Activated naive CD8-positive, alpha-beta T cell (primary cell): ENCODE results near the gene TMEM107.

Experiments used
- H3K27ac Mint-ChIP-seq: one replicate; pipeline ENCODE4 v1.8.0; 2021; ENCODE audit warnings: mixed read lengths
- H3K27me3 Mint-ChIP-seq: one replicate; pipeline ENCODE4 v1.8.0; 2021; ENCODE audit warnings: mixed read lengths
- H3K36me3 Mint-ChIP-seq: one replicate; pipeline ENCODE4 v1.8.0; 2021; ENCODE audit warnings: mixed read lengths
- H3K4me1 Mint-ChIP-seq: one replicate; pipeline ENCODE4 v1.8.0; 2021; ENCODE audit warnings: low read depth, mixed read lengths
- H3K4me3 Mint-ChIP-seq: one replicate; pipeline ENCODE4 v1.8.0; 2021; ENCODE audit warnings: mild to moderate bottlenecking, mixed read lengths
- H3K9me3 Mint-ChIP-seq: one replicate; pipeline ENCODE4 v1.8.0; 2021; ENCODE audit warnings: low read depth, mixed read lengths

TMEM107 gene

DNA sequence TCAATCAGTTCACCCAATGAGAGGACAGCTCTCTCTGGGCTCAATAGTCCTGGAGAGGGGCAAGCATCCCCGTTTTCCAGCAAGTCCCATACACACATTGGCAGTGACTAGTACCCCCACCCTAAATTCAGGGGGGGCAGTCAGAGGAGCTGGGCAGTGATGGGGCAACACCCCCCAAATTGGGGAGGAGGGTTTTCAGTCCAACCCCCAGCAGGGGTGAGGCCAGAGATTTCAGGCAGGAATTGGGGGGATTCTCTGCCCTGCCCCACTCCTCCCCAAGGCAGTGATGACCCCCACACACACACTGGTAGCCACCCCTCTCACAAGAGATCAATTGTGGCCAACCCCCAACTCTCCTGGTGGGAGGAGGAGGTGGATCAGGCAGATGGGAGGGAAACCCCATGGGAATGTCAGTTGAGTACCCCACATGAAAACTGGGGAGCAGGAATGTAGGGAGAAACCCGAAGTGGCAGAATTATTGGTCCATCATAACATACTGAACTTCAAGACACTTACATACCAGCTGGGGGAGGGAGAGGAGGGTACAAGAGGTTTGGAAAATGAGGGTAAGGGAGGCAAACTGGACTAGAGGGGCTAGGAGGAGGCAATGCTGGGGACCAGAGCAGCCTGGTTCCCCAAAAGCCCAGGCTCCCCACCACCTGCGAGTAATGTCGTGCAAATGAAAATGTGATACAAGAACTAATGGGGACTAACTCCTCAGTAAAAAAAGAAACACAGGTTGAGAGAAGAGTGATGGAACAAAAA, 16.5 kb downstream of the TMEM107 start:
- Mint-ChIP-seq H3K9me3 (no peaks in the 10 kb centered on the region), H3K4me1 (peaks cover 49% of the 10 kb centered on the region), H3K27me3 (no peaks in the 10 kb centered on the region), H3K36me3 (peaks cover 2% of the 10 kb centered on the region), H3K27ac (peak overlapping the region; percentile 80), H3K4me3 (peak overlapping the region; percentile 60)

DNA sequence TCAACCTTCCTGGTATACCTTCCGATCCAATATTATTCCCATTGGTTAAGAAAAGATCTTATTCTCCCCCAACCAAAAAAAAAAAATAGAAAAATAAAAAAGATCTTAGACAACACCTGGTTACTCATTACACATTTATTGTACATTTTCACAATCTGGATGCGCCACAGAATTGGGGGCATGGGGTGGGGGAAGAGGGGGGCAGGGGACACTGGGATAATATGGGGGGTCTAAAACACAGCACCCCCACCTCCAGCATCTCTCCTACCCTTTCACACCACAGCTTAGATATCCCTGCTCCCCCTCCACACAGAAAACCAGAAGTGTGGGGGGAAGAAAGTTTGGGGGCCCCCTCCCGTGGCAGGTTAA, 17.2 kb downstream of the TMEM107 start:
- H3K4me3 Mint-ChIP-seq = peak overlapping the region; percentile 64

DNA sequence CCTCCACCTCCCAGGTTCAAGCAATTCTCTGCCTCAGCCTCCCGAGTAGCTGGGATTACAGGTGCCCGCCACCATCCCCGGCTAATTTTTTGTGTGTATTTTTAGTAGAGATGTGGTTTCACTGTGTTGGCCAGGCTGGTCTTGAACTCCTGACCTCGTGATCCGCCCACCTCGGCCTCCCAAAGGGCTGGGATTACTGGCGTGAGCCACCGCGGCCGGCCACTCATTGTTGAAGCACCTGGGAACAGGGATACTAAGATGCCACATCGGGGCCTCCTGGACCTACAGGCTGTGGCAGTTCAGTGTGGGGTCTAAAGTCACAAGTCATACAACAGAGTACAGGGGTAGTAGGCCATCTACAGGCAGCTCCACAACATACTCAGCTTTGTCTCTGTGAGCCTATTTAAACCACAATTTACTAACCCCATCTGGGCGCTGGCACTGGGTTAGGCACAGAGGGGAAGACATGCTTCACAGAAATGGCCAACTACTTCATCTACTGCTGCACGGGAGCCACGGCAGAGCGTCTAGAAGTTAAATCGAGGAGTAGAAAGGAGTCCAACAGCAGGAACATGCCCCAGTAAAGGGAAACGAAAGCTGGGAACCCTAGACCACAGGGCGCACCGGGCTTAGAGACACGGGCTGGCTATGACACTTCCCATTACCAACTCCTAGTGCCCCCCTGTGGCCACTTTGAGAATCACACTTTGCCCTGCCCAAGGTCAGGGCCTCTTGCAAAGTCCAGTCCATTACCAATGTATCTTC, 17.7 kb downstream of the TMEM107 start:
- Mint-ChIP-seq H3K27me3 (no peaks in the 10 kb centered on the region), H3K27ac (peak overlapping the region; percentile 73), H3K4me3 (peak overlapping the region; percentile 64), H3K36me3 (peaks cover 2% of the 10 kb centered on the region), H3K4me1 (peaks cover 38% of the 10 kb centered on the region), H3K9me3 (no peaks in the 10 kb centered on the region)

More for the DNA sequence above, 17.2 kb downstream of the TMEM107 start:
- H3K27me3 Mint-ChIP-seq = no peaks in the 10 kb centered on the region
- peaks cover 2% of the 10 kb centered on the region for H3K36me3 Mint-ChIP-seq
- H3K4me1 Mint-ChIP-seq = peaks cover 44% of the 10 kb centered on the region
- H3K27ac Mint-ChIP-seq = peak overlapping the region; percentile 80
- H3K9me3 Mint-ChIP-seq = no peaks in the 10 kb centered on the region

GRCh38 chr17:8156246-8156992, 19.8 kb downstream of the TMEM107 start:
- Mint-ChIP-seq H3K27ac (no peak overlapping the region), H3K36me3 (no peaks in the 10 kb centered on the region), H3K4me1 (peaks cover 36% of the 10 kb centered on the region), H3K4me3 (no peak overlapping the region), H3K27me3 (no peaks in the 10 kb centered on the region), H3K9me3 (no peaks in the 10 kb centered on the region)

- Mint-ChIP-seq H3K9me3 (no peaks in the 10 kb centered on the region), H3K27me3 (no peaks in the 10 kb centered on the region), H3K4me1 (peaks cover 32% of the 10 kb centered on the region), H3K36me3 (no peaks in the 10 kb centered on the region), H3K4me3 (no peak overlapping the region), H3K27ac (no peak overlapping the region)
These were observed 20.3 kb downstream of the TMEM107 start for GRCh38 chr17:8155996-8156245.

GRCh38 chr17:8155231-8155995, 20.8 kb downstream of the TMEM107 start:
- Mint-ChIP-seq H3K4me3 (no peak overlapping the region), H3K9me3 (no peaks in the 10 kb centered on the region), H3K36me3 (no peaks in the 10 kb centered on the region)

GRCh38 chr17:8154608-8155155, 21.5 kb downstream of the TMEM107 start:
- Mint-ChIP-seq H3K9me3 (no peaks in the 10 kb centered on the region), H3K27ac (no peak overlapping the region), H3K4me1 (peaks cover 25% of the 10 kb centered on the region), H3K36me3 (no peaks in the 10 kb centered on the region), H3K4me3 (no peak overlapping the region), H3K27me3 (no peaks in the 10 kb centered on the region)

More at GRCh38 chr17:8155231-8155995, 20.8 kb downstream of the TMEM107 start:
- Mint-ChIP-seq H3K4me1 (peaks cover 30% of the 10 kb centered on the region), H3K27me3 (no peaks in the 10 kb centered on the region), H3K27ac (no peak overlapping the region)

DNA sequence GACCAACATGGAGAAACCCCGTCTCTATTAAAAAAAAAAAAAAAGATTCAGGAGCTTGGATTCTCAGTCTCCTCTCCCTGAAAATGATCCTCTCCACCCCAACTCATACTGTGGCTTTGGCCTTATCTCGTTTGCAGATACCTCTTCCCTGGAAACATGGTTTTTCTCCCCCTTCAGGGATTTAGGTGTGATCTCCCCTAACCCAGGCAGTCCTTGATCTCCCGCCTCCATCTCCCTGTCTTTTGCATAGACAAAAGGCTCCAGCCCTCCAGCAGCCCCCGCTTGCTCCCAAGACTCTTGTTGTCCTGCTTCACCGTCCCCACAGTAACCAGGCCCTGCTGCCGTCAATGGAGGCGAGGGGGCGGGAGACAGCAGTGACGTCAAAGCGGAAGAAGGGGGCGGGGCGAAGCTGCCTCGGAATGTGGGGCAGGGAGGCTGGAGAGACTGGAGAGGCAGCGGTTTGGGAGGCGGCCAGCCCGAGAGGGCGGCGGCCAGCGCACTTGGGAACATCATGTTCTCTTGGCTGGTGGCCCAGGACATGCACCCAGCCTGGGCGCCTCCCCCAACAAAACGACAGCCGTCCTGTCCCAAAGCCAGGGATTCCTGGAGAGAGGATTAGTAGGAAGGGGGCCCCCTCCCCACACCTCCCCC, 22.1 kb downstream of the TMEM107 start:
- no peak overlapping the region for H3K27ac Mint-ChIP-seq
- H3K27me3 Mint-ChIP-seq = no peaks in the 10 kb centered on the region
- no peaks in the 10 kb centered on the region for H3K36me3 Mint-ChIP-seq
- H3K9me3 Mint-ChIP-seq = no peaks in the 10 kb centered on the region
- H3K4me1 Mint-ChIP-seq = peaks cover 22% of the 10 kb centered on the region
- H3K4me3 Mint-ChIP-seq = peak overlapping the region; percentile 94

GRCh38 chr17:8153525-8153956, 22.6 kb downstream of the TMEM107 start:
- no peak overlapping the region for H3K27ac Mint-ChIP-seq
- H3K36me3 Mint-ChIP-seq = no peaks in the 10 kb centered on the region
- H3K4me3 Mint-ChIP-seq = peak overlapping the region; percentile 94
- no peaks in the 10 kb centered on the region for H3K27me3 Mint-ChIP-seq
- peaks cover 17% of the 10 kb centered on the region for H3K4me1 Mint-ChIP-seq
- no peaks in the 10 kb centered on the region for H3K9me3 Mint-ChIP-seq

DNA sequence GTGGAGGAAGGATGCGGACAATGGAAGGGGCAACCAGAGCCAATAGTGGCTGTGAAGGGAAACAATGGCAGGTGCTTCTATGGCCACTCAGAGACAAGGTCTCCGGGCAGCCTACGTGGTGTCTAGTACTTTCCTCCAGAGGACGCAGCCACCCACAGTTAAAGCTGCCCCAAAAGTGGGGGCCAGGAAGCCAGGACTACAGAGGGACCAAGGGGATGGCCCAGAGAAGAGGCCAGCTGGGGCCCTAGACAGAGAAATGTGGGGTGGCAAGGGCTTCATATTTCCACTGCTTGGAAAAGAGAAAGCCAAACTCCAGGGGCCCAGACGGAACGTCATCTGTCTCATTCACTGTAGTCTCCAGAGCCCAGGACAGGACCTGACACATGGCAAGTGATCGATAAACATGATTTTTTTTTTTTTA, 23.1 kb downstream of the TMEM107 start:
- H3K9me3 Mint-ChIP-seq = no peaks in the 10 kb centered on the region
- H3K4me1 Mint-ChIP-seq = peaks cover 15% of the 10 kb centered on the region
- H3K4me3 Mint-ChIP-seq = peak overlapping the region; percentile 94
- no peaks in the 10 kb centered on the region for H3K36me3 Mint-ChIP-seq
- H3K27ac Mint-ChIP-seq = no peak overlapping the region
- H3K27me3 Mint-ChIP-seq = no peaks in the 10 kb centered on the region

DNA sequence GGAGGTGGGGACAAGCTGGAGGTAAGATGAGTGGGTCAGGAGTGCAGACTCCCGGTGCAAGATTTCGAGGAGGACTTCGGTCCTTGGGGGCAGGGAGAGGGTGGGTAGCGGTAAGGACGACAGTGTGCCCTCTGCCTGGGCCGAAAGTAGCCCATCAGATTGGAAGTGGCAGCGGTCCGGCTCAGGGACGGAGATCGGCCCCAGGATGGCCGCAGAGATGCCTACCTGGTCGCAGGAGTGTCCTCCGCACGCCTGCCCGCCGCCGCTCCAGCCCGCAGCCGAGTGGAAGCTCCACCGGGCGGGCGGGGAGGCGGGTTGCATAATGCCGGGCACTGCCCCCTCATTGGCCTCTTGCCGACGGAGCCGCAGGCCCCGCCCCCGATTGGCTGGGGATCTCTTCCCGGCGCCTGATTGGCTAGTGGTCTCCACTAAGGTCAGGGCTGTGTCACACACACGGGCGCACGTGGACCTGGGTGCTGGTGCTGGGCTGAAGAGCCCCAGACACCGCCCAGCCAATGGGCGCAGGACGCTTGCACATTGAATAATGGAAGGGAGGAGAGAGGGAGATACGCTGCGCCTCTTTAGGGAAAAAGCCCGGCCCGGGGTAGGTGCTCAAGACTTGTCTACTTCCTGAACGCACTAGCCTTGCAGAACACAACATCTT, 23.9 kb downstream of the TMEM107 start, which contains the start of gene PER1:
TSS of gene PER1 (minus strand) at position 293 of the 664 bp plus-strand sequence. CDS start 1,698 bp downstream, outside the sequence.
- H3K4me1 Mint-ChIP-seq = peaks cover 13% of the 10 kb centered on the region
- no peaks in the 10 kb centered on the region for H3K36me3 Mint-ChIP-seq
- H3K27ac Mint-ChIP-seq = no peak within 1 kb of the TSS
- H3K4me3 Mint-ChIP-seq = peak within 1 kb of the TSS; percentile 94
- no peaks in the 10 kb centered on the region for H3K27me3 Mint-ChIP-seq
- no peaks in the 10 kb centered on the region for H3K9me3 Mint-ChIP-seq

DNA sequence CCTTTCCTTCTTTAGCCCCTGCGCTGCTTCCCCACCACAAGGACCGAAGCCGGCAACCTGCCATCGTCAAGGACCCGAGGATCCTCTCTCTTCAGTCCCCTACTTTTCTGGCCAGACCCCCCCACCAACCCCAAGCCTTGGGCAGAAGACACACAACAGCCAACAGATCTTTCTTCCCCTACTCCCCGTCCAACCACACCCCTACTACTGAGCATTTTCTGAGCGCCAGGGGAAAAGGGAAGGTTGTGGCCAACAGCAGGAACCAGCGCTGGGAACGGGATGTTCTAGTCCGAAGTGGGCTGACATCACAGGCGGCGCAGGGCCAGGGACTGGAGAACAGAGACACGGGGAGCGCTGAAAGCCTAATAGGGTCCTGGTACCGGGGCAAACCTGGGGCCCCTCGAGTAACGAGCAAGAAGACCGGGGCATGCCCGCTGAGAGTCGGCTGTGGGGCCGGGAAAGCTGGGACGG, 24.5 kb downstream of the TMEM107 start:
- H3K9me3 Mint-ChIP-seq = no peaks in the 10 kb centered on the region
- H3K4me1 Mint-ChIP-seq = peaks cover 15% of the 10 kb centered on the region
- H3K27ac Mint-ChIP-seq = no peak overlapping the region
- no peaks in the 10 kb centered on the region for H3K27me3 Mint-ChIP-seq
- H3K4me3 Mint-ChIP-seq = peak overlapping the region; percentile 94
- H3K36me3 Mint-ChIP-seq = no peaks in the 10 kb centered on the region

- peaks cover 15% of the 10 kb centered on the region for H3K4me1 Mint-ChIP-seq
- H3K27me3 Mint-ChIP-seq = no peaks in the 10 kb centered on the region
- H3K27ac Mint-ChIP-seq = peak overlapping the region; percentile 28
- H3K36me3 Mint-ChIP-seq = no peaks in the 10 kb centered on the region
- no peaks in the 10 kb centered on the region for H3K9me3 Mint-ChIP-seq
- peak overlapping the region; percentile 94 for H3K4me3 Mint-ChIP-seq
These were observed 25.0 kb downstream of the TMEM107 start for GRCh38 chr17:8151120-8151640.
